GM23248 (cell line): ENCODE results near the gene TNFRSF11A. TPM values are rescaled to one million over a fixed set of nuclear protein-coding genes. Genes with fewer than 3 reads are reported as not detected.

ENCODE experiments used
- DNase-seq: peaks from one replicate; pipeline ENCODE4 v3.0.0-alpha.2; 2015
- H2AFZ ChIP-seq: fragments of 200-600 bp; sonication (generic); 2 replicates; pipeline ENCODE4 v1.6.1; 2016; ENCODE audit warnings: antibody characterized with exemption
- H3F3A ChIP-seq: fragments of 200-600 bp; sonication (generic); 2 replicates; pipeline ENCODE4 v1.6.1; 2016; ENCODE audit warnings: mild to moderate bottlenecking, antibody characterized with exemption, mixed run types; ENCODE audit not compliant: insufficient read depth
- H3K27ac ChIP-seq: fragments of 200-600 bp; sonication (generic); 2 replicates; pipeline ENCODE4 v1.5.1; 2016; ENCODE audit warnings: mild to moderate bottlenecking
- H3K27me3 ChIP-seq: fragments of 200-600 bp; sonication (generic); replicated peaks from 2 replicates; pipeline ENCODE4 v1.6.1; 2016; ENCODE audit warnings: mild to moderate bottlenecking; ENCODE audit not compliant: insufficient read depth
- H3K36me3 ChIP-seq: fragments of 200-600 bp; sonication (generic); 2 replicates; pipeline ENCODE4 v1.6.1; 2016; ENCODE audit warnings: low read depth, mild to moderate bottlenecking
- H3K4me1 ChIP-seq: fragments of 200-600 bp; sonication (generic); 2 replicates; pipeline ENCODE4 v1.6.1; 2016; ENCODE audit warnings: mild to moderate bottlenecking; ENCODE audit not compliant: insufficient read depth
- H3K4me2 ChIP-seq: fragments of 200-600 bp; sonication (generic); one replicate; pipeline ENCODE4 v1.6.1; 2016; ENCODE audit warnings: mild to moderate bottlenecking; ENCODE audit not compliant: unreplicated experiment
- H3K4me3 ChIP-seq: fragments of 200-600 bp; sonication (generic); 2 replicates; pipeline ENCODE4 v1.5.1; 2016; ENCODE audit warnings: mild to moderate bottlenecking
- H3K79me2 ChIP-seq: fragments of 200-600 bp; sonication (generic); 2 replicates; pipeline ENCODE4 v1.6.1; 2016; ENCODE audit warnings: mild to moderate bottlenecking; ENCODE audit not compliant: insufficient read depth
- H3K9ac ChIP-seq: fragments of 200-600 bp; sonication (generic); 2 replicates; pipeline ENCODE4 v1.6.1; 2016; ENCODE audit warnings: mild to moderate bottlenecking
- H3K9me2 ChIP-seq: fragments of 200-600 bp; sonication (generic); 2 replicates; pipeline ENCODE4 v1.6.1; 2016; ENCODE audit warnings: mixed run types, mild to moderate bottlenecking, moderate library complexity; ENCODE audit not compliant: insufficient read depth
- H3K9me3 ChIP-seq: fragments of 200-600 bp; sonication (generic); one replicate; pipeline ENCODE4 v1.6.1; 2017; ENCODE audit warnings: low read depth
- H4K20me1 ChIP-seq: fragments of 200-600 bp; sonication (generic); 2 replicates; pipeline ENCODE4 v1.6.0; 2016; ENCODE audit not compliant: insufficient read depth
- EZH2 ChIP-seq: fragments of 200-600 bp; sonication (generic); IDR thresholded peaks from 2 replicates; pipeline ENCODE4 v1.6.1; 2018; ENCODE audit warnings: antibody characterized with exemption, mild to moderate bottlenecking; ENCODE audit not compliant: insufficient read depth, poor library complexity, severe bottlenecking
- EZH2phosphoT487 ChIP-seq: fragments of 200-600 bp; sonication (generic); IDR thresholded peaks from 2 replicates; pipeline ENCODE4 v1.6.1; 2018; ENCODE audit warnings: antibody characterized with exemption, moderate library complexity, mild to moderate bottlenecking, low read depth; ENCODE audit not compliant: insufficient read depth
- WGBS, 2 experiments: methylation state at CpG; one replicate each; pipeline ENCODE4 v1.1.6; 2015 to 2017; ENCODE audit warnings: low lambda C conversion rate in 2 of 2, low coverage in 1 of 2; ENCODE audit errors: missing lambda C conversion rate in 2 of 2; 5-methylcytosine and 5-hydroxymethylcytosine counted together
- in situ Hi-C: fragments of 300-500 bp; cut with MboI; formaldehyde crosslinking; loops from 2 replicates; pipeline ENCODE4 v1.15.0; 2020
- polyA plus RNA-seq: library from polyadenylated mRNA; unstranded; fragments of >200 nt; fragmentation: Nextera tagmentation; extraction: Ambion mirVana; gene quantifications from 2 replicates; pipeline ENCODE4 v1.2.1, GENCODE V29; 2016
- total RNA-seq: library from RNA; depleted of rRNA; stranded (reverse); fragments of >200 nt; shearing (Covaris generic); gene quantifications from 2 replicates; pipeline ENCODE4 v1.2.3, GENCODE V29; 2014

The TNFRSF11A gene
- total and polyA plus RNA-seq, 2 experiments from 2014 or later, result 0.09 to 0.22 TPM

DNA sequence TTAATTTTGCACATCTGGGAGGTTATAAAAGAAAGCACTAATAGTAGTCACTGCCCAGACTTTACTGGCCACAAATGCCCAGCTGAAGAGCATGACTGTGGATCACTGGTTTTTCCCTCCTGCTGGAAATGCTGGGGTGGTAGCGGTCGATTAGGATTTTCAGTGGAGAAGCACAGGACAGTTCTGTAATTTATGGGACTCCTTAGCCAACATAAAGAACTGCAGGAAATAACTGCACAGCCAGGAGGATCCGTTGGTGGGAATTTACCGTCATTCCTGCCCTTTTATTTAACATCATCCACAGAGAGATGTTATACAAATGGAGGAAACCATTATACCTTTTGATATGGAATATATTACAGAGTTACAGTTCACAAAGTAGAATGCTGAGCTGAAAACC, 61.5 kb downstream of the TNFRSF11A start:
- in situ Hi-C loops, result no loop called here
- no peak overlapping the region for H2AFZ ChIP-seq
- H3K4me3 ChIP-seq, result no peak overlapping the region
- no peak overlapping the region for H3K4me2 ChIP-seq
- no peak overlapping the region for H3K9ac ChIP-seq
- H3K79me2 ChIP-seq, result no peaks in the 10 kb centered on the region
- DNase-seq, result no peak
- no peak overlapping the region for H3K27ac ChIP-seq
- no peaks in the 10 kb centered on the region for H3K9me3 ChIP-seq
- H3K27me3 ChIP-seq, result 0 out of 2 replicates have a peak, but pooled peaks cover 8% of the 10 kb centered on the region
- no peaks in the 10 kb centered on the region for H3K36me3 ChIP-seq
- no peaks in the 10 kb centered on the region for H3F3A ChIP-seq
- TF ChIP-seq EZH2, result no peak
- TF ChIP-seq EZH2phosphoT487, result no peak
- H3K9me2 ChIP-seq, result no peaks in the 10 kb centered on the region
- no peaks in the 10 kb centered on the region for H3K4me1 ChIP-seq
- 56% methylated on average over 4 of the region's 4 CpGs for WGBS, 2 experiments
- no peaks in the 10 kb centered on the region for H4K20me1 ChIP-seq

DNA sequence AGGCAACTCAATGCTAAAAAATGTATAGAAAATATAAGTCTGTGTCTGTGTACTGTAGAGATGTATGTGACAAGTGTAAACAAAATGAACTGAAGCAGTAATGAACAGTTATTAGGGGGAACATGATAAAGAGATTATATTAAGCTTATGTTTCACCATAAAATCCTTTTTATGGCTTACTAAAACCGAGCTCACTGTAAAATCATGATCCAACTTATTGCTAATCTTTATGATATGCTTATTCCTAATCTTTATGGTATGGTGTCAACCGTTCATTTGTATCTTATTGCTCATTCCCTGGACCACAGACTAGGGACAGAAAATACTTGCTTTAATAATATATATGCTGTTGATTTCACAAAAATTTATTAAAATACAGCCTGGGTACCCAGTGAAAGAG, 62.1 kb downstream of the TNFRSF11A start:
- H3K27me3 ChIP-seq, result 0 out of 2 replicates have a peak, but pooled peaks cover 8% of the 10 kb centered on the region
- no peak overlapping the region for H3K4me2 ChIP-seq
- no peak overlapping the region for H2AFZ ChIP-seq
- no peak overlapping the region for H3K27ac ChIP-seq
- no peak for TF ChIP-seq EZH2phosphoT487
- no peak for TF ChIP-seq EZH2
- no peaks in the 10 kb centered on the region for H3K36me3 ChIP-seq
- H3K9ac ChIP-seq, result no peak overlapping the region
- in situ Hi-C loops, result no loop called here
- no peaks in the 10 kb centered on the region for H3F3A ChIP-seq
- no peaks in the 10 kb centered on the region for H4K20me1 ChIP-seq
- H3K4me1 ChIP-seq, result no peaks in the 10 kb centered on the region
- H3K4me3 ChIP-seq, result no peak overlapping the region
- H3K79me2 ChIP-seq, result no peaks in the 10 kb centered on the region
- H3K9me3 ChIP-seq, result no peaks in the 10 kb centered on the region
- WGBS, 2 experiments, result 29 to 60% methylated on average over 2 of the region's 2 CpGs
- H3K9me2 ChIP-seq, result no peaks in the 10 kb centered on the region
- DNase-seq, result no peak

DNA sequence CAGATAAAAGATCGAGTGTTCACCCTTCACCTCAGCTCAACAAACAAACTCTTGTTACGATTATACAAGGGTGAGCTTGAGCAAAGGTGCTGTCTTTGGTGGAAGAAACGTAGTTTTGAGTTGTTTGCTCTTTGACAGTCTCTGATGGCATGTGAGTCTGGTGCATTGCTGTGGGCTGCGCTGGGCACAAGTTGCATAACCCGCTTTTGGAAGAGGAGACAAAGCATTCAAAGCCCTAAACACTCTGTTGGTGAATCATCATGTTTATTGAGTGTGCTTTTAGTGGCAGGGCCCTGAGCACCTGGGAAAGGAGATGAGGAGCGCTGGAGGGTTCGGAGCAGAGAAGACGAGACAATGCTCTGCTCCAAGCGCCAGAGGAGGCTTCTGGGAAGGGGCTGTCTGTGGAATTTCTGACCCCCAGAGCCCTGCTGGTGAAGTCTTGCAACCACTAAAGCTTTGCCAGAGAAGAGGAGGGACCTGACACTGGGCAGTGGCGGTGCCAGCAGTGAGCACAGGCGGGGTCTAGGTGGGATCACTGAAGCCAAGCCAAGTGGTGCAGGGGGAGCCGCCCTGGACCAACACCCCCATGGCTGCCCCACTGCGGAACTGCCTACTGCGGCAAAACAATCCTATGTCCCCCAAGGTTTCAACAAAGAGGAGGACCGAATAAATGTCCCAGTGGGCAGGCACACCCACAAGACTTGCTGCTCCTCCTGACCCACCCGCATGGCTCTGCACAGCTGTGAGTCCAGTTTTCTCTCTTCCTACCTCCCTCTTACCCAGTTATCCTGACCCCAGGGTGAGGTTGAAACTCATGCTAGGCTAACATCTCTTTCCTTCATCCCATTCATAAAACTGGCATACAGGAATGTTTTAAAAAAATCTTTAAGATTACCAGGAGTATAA, 64.0 kb downstream of the TNFRSF11A start:
- no peaks in the 10 kb centered on the region for H3K4me1 ChIP-seq
- H3F3A ChIP-seq, result no peaks in the 10 kb centered on the region
- in situ Hi-C loops, result no loop called here
- H3K4me3 ChIP-seq, result no peak overlapping the region
- H3K36me3 ChIP-seq, result no peaks in the 10 kb centered on the region
- no peak overlapping the region for H3K27ac ChIP-seq
- whole genome bisulfite sequencing, 2 experiments, result 68 to 72% methylated on average over 16 of the region's 16 CpGs
- H3K79me2 ChIP-seq, result no peaks in the 10 kb centered on the region
- TF ChIP-seq EZH2phosphoT487, result no peak
- TF ChIP-seq EZH2, result no peak
- H4K20me1 ChIP-seq, result no peaks in the 10 kb centered on the region
- DNase-seq, result peak; percentile 15
- H3K9me3 ChIP-seq, result no peaks in the 10 kb centered on the region
- no peaks in the 10 kb centered on the region for H3K9me2 ChIP-seq
- H3K4me2 ChIP-seq, result no peak overlapping the region
- no peak overlapping the region for H2AFZ ChIP-seq
- no peak overlapping the region for H3K9ac ChIP-seq
- H3K27me3 ChIP-seq, result peaks cover 8% of the 10 kb centered on the region; the same call in 1 of the 2 replicates

DNA sequence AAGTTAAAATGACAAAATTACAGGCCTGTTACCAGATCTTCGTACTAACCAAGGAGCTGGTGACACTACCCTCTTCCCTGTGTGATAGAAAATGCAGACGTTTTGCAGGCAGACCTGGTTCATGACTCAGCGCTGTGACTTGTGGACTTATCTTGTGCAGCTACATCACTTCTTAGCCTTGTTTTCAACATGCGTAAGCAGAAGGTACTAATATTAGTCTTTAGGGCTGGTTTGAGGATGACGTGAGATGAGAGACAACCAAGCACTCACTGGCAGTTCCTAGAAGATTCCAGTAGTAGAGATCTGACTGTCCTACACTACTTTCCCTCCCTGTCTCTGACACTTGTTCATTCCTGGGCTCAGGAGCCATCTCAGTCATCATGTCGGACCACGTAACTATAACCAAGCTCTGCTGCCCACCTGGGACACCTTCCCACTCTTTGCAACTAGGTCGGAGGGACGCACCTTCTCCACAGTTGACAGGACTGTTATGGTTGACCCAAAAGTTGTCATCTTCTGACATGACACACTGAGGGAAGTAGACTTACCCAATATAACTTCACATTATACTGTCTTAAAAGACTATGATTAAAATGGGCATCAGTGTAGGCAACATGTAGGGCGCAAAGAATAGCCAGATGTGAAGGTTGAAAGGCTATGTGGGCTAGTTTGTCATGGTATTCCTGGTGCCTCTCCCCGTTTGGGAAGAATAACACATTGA, 64.8 kb downstream of the TNFRSF11A start:
- Histone ChIP-seq H3K4me3 (no peak overlapping the region), H3K9me2 (no peaks in the 10 kb centered on the region), H3K9me3 (no peaks in the 10 kb centered on the region), H3K4me1 (no peaks in the 10 kb centered on the region), H3K4me2 (no peak overlapping the region), H3K79me2 (no peaks in the 10 kb centered on the region), H3K9ac (no peak overlapping the region), H4K20me1 (no peaks in the 10 kb centered on the region), H3K27me3 (peaks cover 8% of the 10 kb centered on the region; the same call in 1 of the 2 replicates), H3K36me3 (no peaks in the 10 kb centered on the region), H2AFZ (no peak overlapping the region), H3F3A (no peaks in the 10 kb centered on the region), H3K27ac (no peak overlapping the region)
- no peak for TF ChIP-seq EZH2phosphoT487
- TF ChIP-seq EZH2, result no peak
- 76 to 79% methylated on average over 11 of the region's 11 CpGs for WGBS, 2 experiments
- in situ Hi-C loops, result no loop called here
- DNase-seq, result no peak
